ENCODE results near the gene FMNL3. TPM values are rescaled to one million over a fixed set of nuclear protein-coding genes. Genes with fewer than 3 reads are reported as not detected.

Gene FMNL3
- total RNA-seq, 1 donor from 2014 or later = 35.1 TPM

DNA sequence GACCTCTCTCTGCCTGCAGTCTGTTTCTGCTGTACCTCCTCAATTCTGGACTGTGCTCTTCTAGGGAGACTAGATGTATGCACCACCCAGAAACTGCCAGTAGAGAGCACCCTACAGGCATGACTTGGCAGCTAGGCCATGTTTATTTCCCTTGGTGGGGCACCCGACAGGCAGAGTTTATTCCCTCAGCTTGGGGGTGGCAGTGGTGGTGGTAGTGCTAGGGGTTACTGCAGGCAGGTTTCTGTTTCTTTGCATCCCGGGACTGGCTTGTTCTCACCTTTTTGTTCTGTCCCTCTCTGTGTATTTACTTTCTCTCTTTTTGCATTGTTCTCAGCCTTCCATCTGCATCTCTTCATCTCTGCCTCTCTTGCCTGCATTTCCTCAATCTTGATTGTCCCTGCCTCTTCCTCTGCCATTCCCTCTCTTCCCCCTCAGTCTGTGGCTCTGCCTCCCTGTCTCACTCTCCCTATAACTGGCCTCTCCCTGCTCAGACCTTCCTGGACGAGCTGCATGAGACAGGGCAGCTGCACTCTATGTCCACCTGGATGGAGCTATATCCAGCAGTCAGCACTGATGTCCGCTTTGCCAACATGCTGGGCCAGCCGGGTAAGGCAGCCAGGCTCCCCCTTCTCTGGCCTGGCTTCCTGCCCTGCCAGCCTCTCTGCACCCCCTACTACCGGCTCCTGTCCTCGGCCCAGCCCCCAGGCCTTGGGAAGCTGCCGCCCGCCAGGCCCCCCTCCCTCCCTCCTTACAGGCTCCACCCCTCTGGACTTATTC is 70.0 kb downstream of the FMNL3 start:
- H3K27me3 ChIP-seq (ENCODE audit: control insufficient read depth, insufficient read depth, low read length) = no peaks in the 10 kb centered on the region
- DNase-seq (ENCODE audit: low read depth) = no peak
- H3K4me3 ChIP-seq (ENCODE audit: low read depth, low read length) = no peak overlapping the region
- H3K36me3 ChIP-seq (ENCODE audit: control insufficient read depth, insufficient read depth, low read length) = no peaks in the 10 kb centered on the region
- peak; percentile 78 for TF ChIP-seq CTCF (IDR thresholded peaks at IDR 0.05; ENCODE audit: insufficient read depth, low read length, poor library complexity, severe bottlenecking)

- TF ChIP-seq CTCF (IDR thresholded peaks at IDR 0.05; ENCODE audit: insufficient read depth, low read length, poor library complexity, severe bottlenecking) = no peak
- Histone ChIP-seq H3K27me3 (ENCODE audit: control insufficient read depth, insufficient read depth, low read length) (no peaks in the 10 kb centered on the region), H3K36me3 (ENCODE audit: control insufficient read depth, insufficient read depth, low read length) (no peaks in the 10 kb centered on the region), H3K4me3 (ENCODE audit: low read depth, low read length) (no peak overlapping the region)
- DNase-seq (ENCODE audit: low read depth) = no peak
Measured at GRCh38 chr12:49636574-49636973, 70.6 kb downstream of the FMNL3 start.

DNA sequence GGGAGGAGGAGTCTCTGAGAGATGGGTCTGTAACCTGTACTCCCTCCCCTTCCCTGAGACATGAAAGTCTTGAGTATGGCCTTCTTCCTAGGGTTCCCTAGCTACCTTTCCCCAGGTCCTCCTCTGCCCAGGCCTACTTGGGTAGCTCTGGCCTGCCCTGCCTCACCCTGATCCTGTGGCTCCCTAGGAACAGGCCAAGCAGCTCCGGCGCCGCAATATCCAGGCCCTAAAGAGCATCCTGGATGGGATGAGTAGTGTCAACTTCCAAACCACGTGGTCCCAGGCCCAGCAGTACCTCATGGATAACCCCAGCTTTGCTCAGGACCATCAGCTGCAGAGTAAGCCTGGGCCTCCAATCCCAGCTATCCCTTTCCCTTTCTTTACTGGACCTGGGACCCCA is 71.5 kb downstream of the FMNL3 start:
- H3K36me3 ChIP-seq (ENCODE audit: control insufficient read depth, insufficient read depth, low read length) = no peaks in the 10 kb centered on the region
- TF ChIP-seq CTCF (IDR thresholded peaks at IDR 0.05; ENCODE audit: insufficient read depth, low read length, poor library complexity, severe bottlenecking) = no peak

DNA sequence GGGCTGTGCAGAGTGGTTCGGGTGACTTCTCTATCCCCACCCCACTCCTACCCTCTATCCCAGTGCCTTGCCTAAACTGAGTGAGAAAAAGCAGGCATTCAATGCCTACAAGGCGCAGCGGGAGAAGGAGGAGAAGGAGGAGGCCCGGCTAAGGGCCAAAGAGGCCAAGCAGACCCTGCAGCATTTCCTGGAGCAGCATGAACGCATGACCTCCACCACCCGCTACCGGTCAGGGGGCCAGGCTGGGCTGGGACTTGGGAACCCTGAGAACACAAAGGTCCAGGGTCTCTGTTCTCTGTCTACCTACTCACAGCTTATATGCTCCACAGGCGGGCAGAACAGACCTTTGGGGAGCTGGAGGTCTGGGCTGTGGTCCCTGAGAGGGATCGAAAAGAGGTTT is 72.2 kb downstream of the FMNL3 start:
- DNase-seq (ENCODE audit: low read depth) = no peak
- TF ChIP-seq CTCF (IDR thresholded peaks at IDR 0.05; ENCODE audit: insufficient read depth, low read length, poor library complexity, severe bottlenecking) = no peak
- Histone ChIP-seq H3K27me3 (ENCODE audit: control insufficient read depth, insufficient read depth, low read length) (no peaks in the 10 kb centered on the region), H3K36me3 (ENCODE audit: control insufficient read depth, insufficient read depth, low read length) (no peaks in the 10 kb centered on the region), H3K4me3 (ENCODE audit: low read depth, low read length) (no peak overlapping the region)

More for the DNA sequence above, 71.5 kb downstream of the FMNL3 start:
- Histone ChIP-seq H3K4me3 (ENCODE audit: low read depth, low read length) (no peak overlapping the region), H3K27me3 (ENCODE audit: control insufficient read depth, insufficient read depth, low read length) (no peaks in the 10 kb centered on the region)
- DNase-seq (ENCODE audit: low read depth) = no peak

DNA sequence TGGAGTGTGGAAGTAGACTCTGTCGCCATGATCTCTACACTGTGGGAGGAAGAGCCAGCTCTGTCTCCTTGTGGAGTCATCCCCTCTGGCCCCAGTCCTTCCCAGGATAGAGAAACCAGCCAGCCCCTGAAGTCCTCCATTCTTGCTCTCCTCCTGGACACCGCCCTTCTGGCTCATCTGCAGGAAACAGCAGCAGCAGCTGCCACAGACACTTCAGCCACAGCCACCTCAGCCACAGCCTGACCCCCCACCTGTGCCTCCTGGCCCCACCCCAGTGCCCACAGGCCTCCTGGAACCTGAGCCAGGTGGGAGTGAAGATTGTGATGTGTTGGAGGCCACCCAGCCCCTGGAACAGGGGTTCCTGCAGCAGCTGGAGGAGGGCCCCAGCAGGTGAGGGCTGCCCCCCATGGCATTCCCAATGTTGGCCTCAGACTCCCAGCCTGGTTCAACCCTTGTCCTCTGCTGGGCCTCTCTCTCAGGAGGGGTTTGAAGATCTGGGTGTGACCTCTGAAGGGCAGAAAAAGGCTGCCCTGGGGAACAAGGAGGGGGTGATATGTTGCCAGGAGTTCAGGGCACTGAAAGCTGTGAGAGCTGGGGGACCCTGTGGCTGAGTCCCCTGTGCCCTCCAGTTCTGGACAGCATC is 73.4 kb downstream of the FMNL3 start:
- no peak for TF ChIP-seq CTCF (IDR thresholded peaks at IDR 0.05; ENCODE audit: insufficient read depth, low read length, poor library complexity, severe bottlenecking)
- H3K36me3 ChIP-seq (ENCODE audit: control insufficient read depth, insufficient read depth, low read length) = no peaks in the 10 kb centered on the region
- DNase-seq (ENCODE audit: low read depth) = no peak

More for the DNA sequence above, 73.4 kb downstream of the FMNL3 start:
- H3K27me3 ChIP-seq (ENCODE audit: control insufficient read depth, insufficient read depth, low read length) = no peaks in the 10 kb centered on the region
- H3K4me3 ChIP-seq (ENCODE audit: low read depth, low read length) = no peak overlapping the region

Measured in kidney epithelial cell (primary cell).